GM06990 (cell line): ENCODE measurements around the gene PRR22.

ENCODE experiments used
- DNase-seq: peaks from one replicate; pipeline ENCODE4 v3.0.0-alpha.2; 2011; ENCODE audit not compliant: insufficient read length; ENCODE audit errors: extremely low read depth
- H3K27me3 ChIP-seq: replicated peaks from 2 replicates; pipeline ENCODE4 v1.6.0; 2011; ENCODE audit warnings: low read length; ENCODE audit not compliant: control insufficient read depth, insufficient read depth
- H3K36me3 ChIP-seq: 2 replicates; pipeline ENCODE4 v1.5.1; 2011; ENCODE audit warnings: low read length; ENCODE audit not compliant: control insufficient read depth, insufficient read depth
- H3K4me3 ChIP-seq: replicated peaks from 2 replicates; pipeline ENCODE4 v1.5.1; 2011; ENCODE audit warnings: low read depth, mild to moderate bottlenecking, control low read depth, low read length
- TF ChIP-seq, protein P1 (sequence below): IDR thresholded peaks from 2 replicates; pipeline ENCODE4 v1.5.1; 2011; ENCODE audit warnings: low read length, control low read depth, mild to moderate bottlenecking, inconsistent platforms; ENCODE audit not compliant: insufficient read depth, poor library complexity, severe bottlenecking

PRR22 gene

DNA sequence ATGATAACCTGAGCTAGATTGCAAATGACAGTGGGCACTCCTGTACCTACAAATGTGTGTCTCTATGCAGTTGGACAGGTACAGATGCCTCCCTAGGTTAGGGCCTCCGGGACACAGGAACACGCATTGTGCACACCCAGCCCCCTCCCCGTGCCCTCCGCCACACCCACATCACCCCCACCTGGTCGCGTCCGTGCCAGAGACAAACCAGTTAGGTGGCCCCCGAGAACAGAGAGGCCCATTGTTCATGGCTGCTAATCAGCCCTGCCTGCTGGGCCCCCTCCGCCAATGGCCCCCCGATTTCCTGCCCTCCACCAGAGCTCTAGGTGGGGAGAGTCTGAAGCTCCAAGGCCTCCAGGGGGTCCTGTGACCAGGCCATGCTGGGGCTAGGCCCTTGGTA lies 34.0 kb upstream of the PRR22 start:
- H3K4me3 ChIP-seq = no peak overlapping the region
- TF ChIP-seq, protein P1, sequence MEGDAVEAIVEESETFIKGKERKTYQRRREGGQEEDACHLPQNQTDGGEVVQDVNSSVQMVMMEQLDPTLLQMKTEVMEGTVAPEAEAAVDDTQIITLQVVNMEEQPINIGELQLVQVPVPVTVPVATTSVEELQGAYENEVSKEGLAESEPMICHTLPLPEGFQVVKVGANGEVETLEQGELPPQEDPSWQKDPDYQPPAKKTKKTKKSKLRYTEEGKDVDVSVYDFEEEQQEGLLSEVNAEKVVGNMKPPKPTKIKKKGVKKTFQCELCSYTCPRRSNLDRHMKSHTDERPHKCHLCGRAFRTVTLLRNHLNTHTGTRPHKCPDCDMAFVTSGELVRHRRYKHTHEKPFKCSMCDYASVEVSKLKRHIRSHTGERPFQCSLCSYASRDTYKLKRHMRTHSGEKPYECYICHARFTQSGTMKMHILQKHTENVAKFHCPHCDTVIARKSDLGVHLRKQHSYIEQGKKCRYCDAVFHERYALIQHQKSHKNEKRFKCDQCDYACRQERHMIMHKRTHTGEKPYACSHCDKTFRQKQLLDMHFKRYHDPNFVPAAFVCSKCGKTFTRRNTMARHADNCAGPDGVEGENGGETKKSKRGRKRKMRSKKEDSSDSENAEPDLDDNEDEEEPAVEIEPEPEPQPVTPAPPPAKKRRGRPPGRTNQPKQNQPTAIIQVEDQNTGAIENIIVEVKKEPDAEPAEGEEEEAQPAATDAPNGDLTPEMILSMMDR = no peak
- H3K27me3 ChIP-seq = no peaks in the 10 kb centered on the region
- no peaks in the 10 kb centered on the region for H3K36me3 ChIP-seq
- no peak for DNase-seq

DNA sequence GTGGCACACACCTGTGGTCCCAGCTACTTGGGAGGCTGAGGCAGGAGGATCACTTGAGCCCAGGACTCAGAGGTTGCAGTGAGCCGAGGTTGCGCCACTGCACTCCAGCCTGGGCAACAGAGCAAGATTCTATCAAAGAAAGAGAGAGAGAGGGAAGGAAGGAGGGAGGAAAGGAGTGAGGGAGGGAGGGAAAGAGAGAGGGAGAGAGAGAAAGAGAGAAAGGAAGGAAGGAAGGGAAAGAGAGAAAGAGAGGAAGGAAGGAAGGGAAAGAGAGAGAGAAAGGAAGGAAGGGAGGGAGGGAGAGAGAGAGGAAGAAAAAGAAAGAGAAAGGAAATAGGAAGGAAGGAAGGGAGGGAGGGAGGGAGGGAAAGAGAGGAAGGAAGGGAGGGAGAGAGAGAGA lies 32.7 kb upstream of the PRR22 start:
- Histone ChIP-seq H3K27me3 (no peaks in the 10 kb centered on the region), H3K4me3 (no peak overlapping the region), H3K36me3 (no peaks in the 10 kb centered on the region)
- DNase-seq = no peak
- TF ChIP-seq, protein P1 = no peak

DNA sequence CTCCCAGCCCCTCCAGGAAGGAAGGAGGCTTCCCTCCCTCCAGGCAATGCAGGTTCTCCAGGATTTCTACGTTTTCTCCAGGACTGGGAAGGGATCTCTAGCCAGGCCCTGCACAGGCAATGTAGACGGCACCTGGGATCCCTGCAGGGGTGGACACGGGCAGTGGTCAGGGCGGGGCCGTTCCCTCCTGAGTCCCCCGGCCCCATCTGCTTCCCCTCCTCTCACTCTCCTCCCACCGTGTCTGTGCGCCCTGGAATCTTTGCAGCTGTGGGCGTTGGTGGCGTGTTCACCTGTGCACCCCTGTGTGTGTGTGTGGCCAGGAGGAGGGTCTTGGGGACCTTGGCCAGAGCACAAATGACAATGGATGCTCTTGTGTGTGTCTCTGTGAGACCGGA lies 30.3 kb upstream of the PRR22 start:
- Histone ChIP-seq H3K36me3 (no peaks in the 10 kb centered on the region), H3K4me3 (no peak overlapping the region), H3K27me3 (no peaks in the 10 kb centered on the region)
- TF ChIP-seq, protein P1 = no peak
- DNase-seq = no peak

DNA sequence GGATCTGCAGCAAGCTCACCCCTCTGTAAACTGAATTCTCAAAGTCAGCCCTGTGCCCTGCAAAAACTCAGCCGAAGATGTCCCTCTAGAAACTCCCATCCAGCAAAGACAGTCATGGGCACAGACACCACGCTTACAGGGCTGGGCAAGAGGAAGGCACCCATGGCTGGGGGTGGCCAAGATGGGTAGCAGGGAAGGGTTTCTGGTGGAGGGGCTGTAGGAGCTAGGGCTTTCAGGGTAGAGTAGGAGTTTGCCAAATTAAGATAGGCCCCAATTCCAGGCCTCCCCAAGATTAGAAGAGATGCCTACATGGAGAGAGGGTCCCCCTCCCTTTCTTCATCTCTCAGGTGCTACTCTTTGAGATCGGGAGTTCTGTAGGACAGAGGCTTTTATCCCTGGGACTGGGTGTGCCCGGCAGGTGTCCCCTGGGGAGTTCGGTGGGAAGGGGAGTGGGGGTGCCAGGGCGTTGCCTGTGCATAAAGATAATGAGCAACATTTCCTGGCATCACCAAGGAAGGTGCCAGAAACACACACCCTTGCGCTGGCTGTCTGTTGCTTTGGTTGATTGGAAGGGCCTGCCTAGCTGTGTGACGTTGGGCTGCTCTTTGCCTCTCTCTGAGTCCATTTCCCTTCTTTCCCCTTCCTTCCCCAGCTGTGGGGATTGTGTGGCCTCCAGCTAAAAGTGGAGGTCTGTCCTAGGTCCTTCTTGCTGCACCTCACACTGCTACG lies 29.7 kb upstream of the PRR22 start:
- no peak overlapping the region for H3K4me3 ChIP-seq
- no peaks in the 10 kb centered on the region for H3K27me3 ChIP-seq
- H3K36me3 ChIP-seq = no peaks in the 10 kb centered on the region
- DNase-seq = no peak
- TF ChIP-seq, protein P1 = no peak

DNA sequence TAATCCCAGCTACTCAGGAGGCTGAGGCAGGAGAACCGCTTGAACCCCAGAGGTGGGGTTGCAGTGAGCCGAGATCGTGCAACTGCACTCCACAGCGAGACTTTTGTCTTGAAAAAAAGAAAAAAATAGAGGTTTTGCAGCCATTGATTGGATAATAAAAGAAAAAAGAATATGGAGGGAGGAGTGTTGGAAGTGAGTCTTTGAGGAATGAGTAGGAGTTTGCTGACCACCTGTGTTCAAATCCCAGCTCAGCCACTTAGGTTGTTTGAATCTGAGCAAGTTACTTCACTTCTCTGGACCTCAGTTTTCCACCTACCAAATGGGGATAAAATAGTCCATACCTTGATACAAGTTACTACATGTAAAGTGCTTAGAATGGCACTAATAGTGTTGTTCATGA lies 26.6 kb upstream of the PRR22 start:
- Histone ChIP-seq H3K4me3 (no peak overlapping the region), H3K27me3 (no peaks in the 10 kb centered on the region), H3K36me3 (no peaks in the 10 kb centered on the region)

More for the DNA sequence above, 26.6 kb upstream of the PRR22 start:
- TF ChIP-seq, protein P1 = no peak
- DNase-seq = no peak
